ENCODE results near the gene ERFL. TPM values are rescaled to one million over a fixed set of nuclear protein-coding genes. Genes with fewer than 3 reads are reported as not detected.

ERFL gene
- total and polyA plus RNA-seq, 2 of the 4 experiments (the other 2 are of a cell fraction), result not detected

DNA sequence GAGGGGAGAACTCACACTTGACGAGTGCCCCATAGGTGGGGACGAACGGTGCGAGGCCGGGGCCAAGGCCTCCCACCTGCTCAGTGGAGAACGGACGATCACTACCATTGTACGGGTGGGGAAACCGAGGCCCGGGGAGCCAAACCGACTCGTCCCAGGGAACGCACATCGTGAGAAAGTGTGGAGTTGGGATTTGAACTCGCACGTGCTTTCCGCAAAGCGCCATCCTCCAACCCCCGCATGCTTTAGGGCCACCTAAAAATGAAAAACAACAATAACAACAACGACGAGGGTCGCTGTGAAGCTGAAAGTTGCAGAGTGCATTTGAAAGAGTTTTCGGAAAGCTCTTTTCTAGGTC lies 44.8 kb downstream of the ERFL start:
- Histone ChIP-seq H3K4me2 (ENCODE audit: low read depth, low read length) (peak overlapping the region; percentile 94), H2AFZ (replicated peaks; ENCODE audit: low read length, poor library complexity) (peak overlapping the region; percentile 94), H3K56ac (ENCODE audit: extremely low read depth, insufficient read depth, low read length) (peak overlapping the region; percentile 83; the same call in 1 of the 2 replicates), H3K9me1 (ENCODE audit: insufficient read depth, low read length) (peaks cover 14% of the 10 kb centered on the region), H2AK5ac (ENCODE audit: low read depth, low read length) (peak overlapping the region; percentile 94), H3K4me3 (ENCODE audit: insufficient read depth, low read depth, low read length) (peak overlapping the region; percentile 92), H3K79me1 (ENCODE audit: low read depth in 1 of 2, low read length in 2 of 2) (peaks cover 32 to 48% of the 10 kb centered on the region in 2 experiments), H3K4ac (ENCODE audit: low read depth, low read length) (peak overlapping the region; percentile 75), H3K23ac (ENCODE audit: low read depth, low read length) (peak overlapping the region; percentile 73), H3K4me1 (ENCODE audit: control insufficient read depth, insufficient read depth, low read length) (peaks cover 8% of the 10 kb centered on the region), H2BK5ac (ENCODE audit: low read depth, low read length, poor library complexity, severe bottlenecking) (no peak overlapping the region), H3K9ac (ENCODE audit: low read depth, low read length) (peak overlapping the region; percentile 93), H4K20me1 (ENCODE audit: insufficient read depth, low read length) (peaks cover 23% of the 10 kb centered on the region; the same call in 1 of the 2 replicates), H3K27me3 (ENCODE audit: control insufficient read depth, insufficient read depth, low read length) (peaks cover 1% of the 10 kb centered on the region; the same call in 1 of the 2 replicates), H2BK20ac (ENCODE audit: low read depth, low read length) (no peak overlapping the region), H4K91ac (ENCODE audit: insufficient read depth, low read depth, low read length) (peak overlapping the region; percentile 69), H2BK15ac (ENCODE audit: low read depth, low read length) (no peak overlapping the region; the same call in 2 of the 3 replicates), H3K14ac (replicated peaks; ENCODE audit: low read depth, low read length) (peak overlapping the region; percentile 77), H3K18ac (ENCODE audit: low read depth, low read length) (peak overlapping the region; percentile 55), H4K5ac (ENCODE audit: low read depth, low read length) (peak overlapping the region; percentile 70), H2AK9ac (replicated peaks; ENCODE audit: low read depth, low read length, poor library complexity) (peak overlapping the region; percentile 99), H3K9me3 (ENCODE audit: control insufficient read depth, insufficient read depth, low read length) (no peaks in the 10 kb centered on the region), H4K8ac (ENCODE audit: low read depth in 2 of 2, low read length in 2 of 2) (peak overlapping the region; percentile 94 to 98), H3K36me3 (ENCODE audit: control insufficient read depth, insufficient read depth, low read length) (peaks cover 4% of the 10 kb centered on the region; the same call in 1 of the 2 replicates), H3K27ac (ENCODE audit: insufficient read depth, low read length) (peak overlapping the region; percentile 59; the same call in 1 of the 2 replicates), H2BK120ac (ENCODE audit: low read depth, low read length) (no peak overlapping the region)
- ATAC-seq (ENCODE audit: low read depth) (no peak), DNase-seq (no peak)
- dilution Hi-C loops (cut with HindIII; ENCODE audit: low sequenced_read_pairs, unreplicated experiment) (no loop called here), in situ Hi-C loops (cut with MboI; ENCODE audit: low sequenced_read_pairs) (loop anchor here (5.0 kb wide), 1 partner anchor 64 kb away; no protein-coding TSS in a partner anchor), intact Hi-C loops (cut with micrococcal nuclease) (loop anchor here (5.0 to 10.0 kb wide), 2 partner anchors 49 to 151 kb away; no protein-coding TSS in a partner anchor)
- POLR2A ChIA-PET (ENCODE audit: unreplicated experiment), result no interaction called here
- no TSS peak for BruUV-seq (replicated peaks)
- CTCF ChIA-PET, result no interaction called here
- no peak for TF ChIP-seq NFE2L2 (IDR thresholded peaks at IDR 0.05; ENCODE audit: low read depth, low read length)
- TF ChIP-seq BHLHE40 (IDR thresholded peaks at IDR 0.05; ENCODE audit: low read depth, low read length), result 0 out of 2 replicates have a peak, but pooled peaks have one; percentile 22
- no peak for TF ChIP-seq USF2 (IDR thresholded peaks at IDR 0.05; ENCODE audit: low read depth, low read length)
- WGBS, 2 experiments (ENCODE audit: extremely low coverage in 2 of 2, insufficient read length in 1 of 2), result 0% methylated on average over 5 of the region's 23 CpGs; no CpG with 5 or more reads in 1 of the 2 experiments

All from IMR-90 (cell line).